HepG2 (cell line): ENCODE results near the gene CYB5R3. TPM values are rescaled to one million over a fixed set of nuclear protein-coding genes. Genes with fewer than 3 reads are reported as not detected.

Experiments
- ATAC-seq: fragments of 200-7000 bp; cut with Tn5 transposase; 3 replicates; pipeline ENCODE4 v1.9.1; 2020; ENCODE audit warnings: mild to moderate bottlenecking, moderate library complexity
- BruUV-seq: library from RNA; stranded (reverse); fragments of 400-500 nt; replicated peaks from 2 replicates; lab custom pipeline; 2021; lab: Mats Ljungman, UMichigan
- CTCF ChIA-PET: fragments of 300-600 bp; formaldehyde crosslinking; extraction: SDS; loops from one replicate; lab custom pipeline; 2021; ENCODE audit warnings: low total read pairs, inconsistent platforms, low intra/inter-chr PET ratio; lab: Yijun Ruan, JAX
- POLR2A ChIA-PET: fragments of 350-600 bp; sonication (Branson Sonifier 250); formaldehyde crosslinking; loops from one replicate; lab custom pipeline; 2020; ENCODE audit warnings: antibody characterized with exemption, inconsistent platforms; lab: Yijun Ruan, JAX
- DNase-seq: peaks from one replicate; pipeline ENCODE4 v3.0.0-alpha.2; 2015; ENCODE audit warnings: low spot score
- FAIRE-seq: peaks from 3 replicates; lab custom pipeline; 2011; peaks lifted over from hg19 to GRCh38; lab: Jason Lieb, UNC
- H2AFZ ChIP-seq: one replicate; pipeline ENCODE4 v1.6.1; 2011; ENCODE audit warnings: low read length, inconsistent platforms
- H3K27ac ChIP-seq: fragments of 300-600 bp; 3 replicates; pipeline ENCODE4 v1.8.0; 2011; ENCODE audit warnings: mixed run types, mild to moderate bottlenecking, mixed read lengths, low read length, inconsistent platforms; ENCODE audit not compliant: insufficient read depth; ENCODE audit errors: extremely low read length
- H3K27me3 ChIP-seq, 2 experiments: fragments of 200-600 bp in 1 of 2; 2 replicates in 1 of 2; 3 replicates in 1 of 2; pipeline versions ENCODE4 v1.6.0 to v1.8.0; 2011; ENCODE audit warnings: low read length in 2 of 2, mild to moderate bottlenecking in 2 of 2, moderate library complexity in 2 of 2, inconsistent platforms in 1 of 2; ENCODE audit not compliant: insufficient read depth in 2 of 2, control insufficient read depth in 1 of 2
- H3K36me3 ChIP-seq, 2 experiments: fragments of 200-600 bp in 1 of 2; replicated peaks in 1 of 2; 2 replicates in 1 of 2; 3 replicates in 1 of 2; pipeline versions ENCODE4 v1.5.1 to v1.8.0; 2011; ENCODE audit warnings: low read length in 2 of 2, inconsistent platforms in 1 of 2; ENCODE audit not compliant: insufficient read depth in 2 of 2, control insufficient read depth in 1 of 2
- H3K4me1 ChIP-seq: 2 replicates; pipeline ENCODE4 v1.5.1; 2012; ENCODE audit warnings: low read length, inconsistent platforms; ENCODE audit not compliant: insufficient read depth
- H3K4me2 ChIP-seq: 2 replicates; pipeline ENCODE4 v1.6.0; 2011; ENCODE audit warnings: low read depth, low read length, inconsistent platforms
- H3K4me3 ChIP-seq, 3 experiments: fragments of 200-600 bp in 1 of 3; sonication (generic), shearing (Covaris generic) in 1 of 3; replicated peaks in 1 of 3; 2 replicates each; pipeline ENCODE4 v1.5.1; 2011 to 2016; ENCODE audit warnings: low read length in 3 of 3, inconsistent platforms in 2 of 3, low read depth in 2 of 3, mild to moderate bottlenecking in 2 of 3, control low read depth in 1 of 3, mixed read lengths in 1 of 3; ENCODE audit not compliant: insufficient read depth in 1 of 3
- H3K79me2 ChIP-seq: one replicate; pipeline ENCODE4 v1.6.1; 2011; ENCODE audit warnings: low read length, inconsistent platforms; ENCODE audit not compliant: insufficient read depth
- H3K9ac ChIP-seq: 2 replicates; pipeline ENCODE4 v1.6.0; 2011; ENCODE audit warnings: mild to moderate bottlenecking, low read depth, low read length, inconsistent platforms; ENCODE audit not compliant: insufficient read depth
- H3K9me3 ChIP-seq: 2 replicates; pipeline ENCODE4 v1.5.1; 2012; ENCODE audit warnings: mild to moderate bottlenecking, low read length
- H4K20me1 ChIP-seq: 2 replicates; pipeline ENCODE4 v1.6.0; 2011; ENCODE audit warnings: inconsistent platforms, mild to moderate bottlenecking, low read length, moderate library complexity; ENCODE audit not compliant: insufficient read depth
- FOXM1 ChIP-seq: sonication (generic); formaldehyde crosslinking; IDR thresholded peaks from 2 replicates; pipeline ENCODE4 v1.5.0; 2020; ENCODE audit warnings: missing genetic modification reagents
- RCOR2 ChIP-seq: IDR thresholded peaks from 2 replicates; pipeline ENCODE4 v1.6.1; 2016; ENCODE audit warnings: missing biosample characterization, missing genetic modification reagents
- SRSF9 ChIP-seq: fragments of 200-400 bp; formaldehyde crosslinking; IDR thresholded peaks from 2 replicates; pipeline ENCODE4 v1.6.1; 2018; ENCODE audit warnings: borderline replicate concordance, mild to moderate bottlenecking, low read depth, low read length; ENCODE audit not compliant: insufficient read depth, poor library complexity, severe bottlenecking
- TEAD3 ChIP-seq: optimal IDR thresholded peaks from 2 replicates; pipeline ENCODE3; 2016; ENCODE audit warnings: borderline replicate concordance
- ZBTB7B ChIP-seq: sonication (generic); formaldehyde crosslinking; IDR thresholded peaks from 2 replicates; pipeline ENCODE4 v1.4.0; 2020; ENCODE audit warnings: missing genetic modification reagents
- ZFP90 ChIP-seq: sonication (generic); formaldehyde crosslinking; IDR thresholded peaks from 2 replicates; pipeline ENCODE4 v1.8.0; 2022; ENCODE audit warnings: missing genetic modification reagents, mild to moderate bottlenecking, inconsistent platforms, borderline replicate concordance
- ZNF530 ChIP-seq: sonication (generic); formaldehyde crosslinking; IDR thresholded peaks from 2 replicates; pipeline ENCODE4 v1.5.0; 2020; ENCODE audit warnings: low read depth, mild to moderate bottlenecking, missing genetic modification reagents
- ZNF770 ChIP-seq: sonication (generic); formaldehyde crosslinking; IDR thresholded peaks from 2 replicates; pipeline ENCODE4 v1.5.0; 2020; ENCODE audit warnings: mild to moderate bottlenecking, missing genetic modification reagents
- WGBS: methylation state at CpG from one replicate; pipeline ENCODE4 v1.1.6; 2017; ENCODE audit warnings: low lambda C conversion rate; 5-methylcytosine and 5-hydroxymethylcytosine counted together
- in situ Hi-C: cut with HindIII; loops from 2 replicates; pipeline ENCODE4 v1.10.0; 2017; ENCODE audit warnings: low pct_unique_long_range_greater_than_20kb; ENCODE audit not compliant: extremely low pct_ligation_motif_present
- intact Hi-C: fragments of 100-400 bp; cut with micrococcal nuclease; formaldehyde crosslinking; loops from one replicate; pipeline ENCODE4 v1.10.0; 2022; ENCODE audit not compliant: unreplicated experiment
- polyA plus RNA-seq, 8 experiments: library from polyadenylated mRNA; depleted of rRNA in 3 of 8; stranded (reverse) in 7 of 8; unstranded in 1 of 8; fragments of >200 nt; fragmentation: Illumina TruSeq in 4 of 8; extraction: Trizol in 4 of 8; gene quantifications; 2 replicates each; pipeline versions ENCODE4 v1.2.1 to v1.2.3, GENCODE V29; 2011 to 2016; ENCODE audit warnings: low read depth in 4 of 8, missing spikeins in 1 of 8, mixed read lengths in 1 of 8; ENCODE audit not compliant: insufficient read depth in 1 of 8
- total RNA-seq, 5 experiments: library from RNA; depleted of rRNA; stranded (reverse); fragments of >200 nt; fragmentation: Illumina TruSeq; extraction: Trizol; gene quantifications; 2 replicates each; pipeline ENCODE4 v1.2.3, GENCODE V29; 2016; ENCODE audit warnings: low read depth in 1 of 5

Gene CYB5R3
- total and polyA plus RNA-seq, 2 of the 13 experiments (the other 11 are each of a cell fraction or from before 2014, with no cell fraction given) = 32.4 to 305 TPM

GRCh38 chr22:42688241-42689211 is 39.3 kb upstream of the CYB5R3 start (continued):
- TF ChIP-seq ZNF530 (CRISPR knock-in tag) (no peak), ZBTB7B (CRISPR knock-in tag) (peak; percentile 84), SRSF9 (no peak)

- H3K36me3 ChIP-seq = no peaks in the 10 kb centered on the region
- no peak overlapping the region for H2AFZ ChIP-seq
- no peak overlapping the region for H3K27ac ChIP-seq
- no peaks in the 10 kb centered on the region for H3K79me2 ChIP-seq
- ATAC-seq (no peak), DNase-seq (no peak), FAIRE-seq (no peak)
- POLR2A ChIA-PET = interaction anchor here (1.0 to 3.7 kb wide), 7 partner anchors 11 to 417 kb away, joined by 3 to 16 read pairs (median 4); partner anchors contain the start of genes CYB5R3 and POLDIP3
- BruUV-seq = no TSS peak
- no peaks in the 10 kb centered on the region; a peak in 2 of 5 replicates for H3K27me3 ChIP-seq
- H3K4me1 ChIP-seq = peaks cover 68% of the 10 kb centered on the region
- no peaks in the 10 kb centered on the region for H3K9me3 ChIP-seq
- no peaks in the 10 kb centered on the region for H4K20me1 ChIP-seq
- intact Hi-C loops = no loop called here
- WGBS = 10% methylated on average over 13 of the region's 14 CpGs
- no peak overlapping the region; a peak in 1 of 6 replicates for H3K4me3 ChIP-seq
- CTCF ChIA-PET = no interaction called here
- in situ Hi-C loops = no loop called here
- H3K4me2 ChIP-seq = peak overlapping the region; percentile 86
- H3K9ac ChIP-seq = no peak overlapping the region
- TF ChIP-seq TEAD3 (CRISPR knock-in tag) = peak; percentile 56
- TF ChIP-seq ZNF770 (CRISPR knock-in tag) = peak; percentile 98
- TF ChIP-seq ZFP90 (CRISPR knock-in tag) = no peak
- no peak for TF ChIP-seq FOXM1 (CRISPR knock-in tag)
- 0 out of 2 replicates have a peak, but pooled peaks have one; percentile 31 for TF ChIP-seq RCOR2 (CRISPR knock-in tag)
Measured at GRCh38 chr22:42686756-42687491, 37.7 kb upstream of the CYB5R3 start.
